GM19467 (cell line): ENCODE data around the gene MUS81.

Source experiments
- ATAC-seq: cut with Tn5 transposase; IDR thresholded peaks from one replicate; pipeline ENCODE4 v1.9.1; 2021; ENCODE audit warnings: mild to moderate bottlenecking, moderate library complexity; ENCODE audit not compliant: unreplicated experiment

Gene MUS81

GRCh38 chr11:65859812-65860277 is 388 bp upstream of the MUS81 start:
- ATAC-seq, result no peak

GRCh38 chr11:65861165-65861505 is 902 bp downstream of the MUS81 start:
- no peak for ATAC-seq

GRCh38 chr11:65861533-65862183 is 1.4 kb downstream of the MUS81 start:
- ATAC-seq, result no peak

- no peak for ATAC-seq
Observed at GRCh38 chr11:65862191-65862735, 2.0 kb downstream of the MUS81 start.

GRCh38 chr11:65862941-65863888 is 3.0 kb downstream of the MUS81 start:
- ATAC-seq, result no peak

GRCh38 chr11:65863889-65864705 is 3.9 kb downstream of the MUS81 start:
- ATAC-seq, result no peak

GRCh38 chr11:65864706-65865471 is 4.7 kb downstream of the MUS81 start:
- ATAC-seq, result no peak

GRCh38 chr11:65865550-65866172 is 5.4 kb downstream of the MUS81 start:
- ATAC-seq, result no peak

- ATAC-seq, result no peak
Observed at GRCh38 chr11:65866509-65867283, 6.5 kb downstream of the MUS81 start.

- ATAC-seq, result no peak
Observed at GRCh38 chr11:65867284-65868071, 7.2 kb downstream of the MUS81 start.

GRCh38 chr11:65868076-65868667 is 7.9 kb downstream of the MUS81 start:
- ATAC-seq, result no peak

- no peak for ATAC-seq
Observed at GRCh38 chr11:65868907-65869306, 8.7 kb downstream of the MUS81 start.

- no peak for ATAC-seq
Observed at GRCh38 chr11:65869643-65870306, 9.5 kb downstream of the MUS81 start.

- no peak for ATAC-seq
Observed at GRCh38 chr11:65870307-65870658, 10.1 kb downstream of the MUS81 start.

- no peak for ATAC-seq
Observed at GRCh38 chr11:65870706-65871681, 10.8 kb downstream of the MUS81 start.

GRCh38 chr11:65871811-65872548 is 11.7 kb downstream of the MUS81 start:
- ATAC-seq, result no peak
